OCI-LY3 (cell line): Measurements from ENCODE around the gene NAV2.
A peak's percentile ranks its signal among the peaks of the same experiment; 100 is the strongest.

Experiments
- H2AFZ ChIP-seq: fragments of 200-600, 300-600 bp; shearing (Covaris generic); 2 replicates; pipeline ENCODE4 v1.6.0; 2014; ENCODE audit warnings: antibody characterized with exemption, low read depth, low read length
- H3K27ac ChIP-seq: fragments of 200-600, 300-600 bp; sonication (generic); 2 replicates; pipeline ENCODE4 v1.5.1; 2014; ENCODE audit warnings: mild to moderate bottlenecking, low read length, moderate library complexity, mixed read lengths
- H3K27me3 ChIP-seq: fragments of 200-600, 300-600 bp; sonication (generic); 2 replicates; pipeline ENCODE4 v1.6.1; 2014; ENCODE audit warnings: low read depth, low read length, mixed read lengths
- H3K36me3 ChIP-seq: fragments of 200-600, 300-600 bp; sonication (generic); replicated peaks from 2 replicates; pipeline ENCODE3; 2014; ENCODE audit warnings: low read depth, low read length, mixed read lengths
- H3K4me1 ChIP-seq: fragments of 300-600, 200-600 bp; sonication (generic); 2 replicates; pipeline ENCODE4 v1.6.1; 2014; ENCODE audit warnings: low read length, mixed read lengths
- H3K4me2 ChIP-seq: fragments of 200-600, 300-600 bp; sonication (generic); 2 replicates; pipeline ENCODE4 v1.6.1; 2014; ENCODE audit warnings: low read length, mixed read lengths
- H3K4me3 ChIP-seq: fragments of 300-600, 200-600 bp; sonication (generic); 2 replicates; pipeline ENCODE4 v1.5.1; 2014; ENCODE audit warnings: antibody characterized with exemption, mild to moderate bottlenecking, low read length, moderate library complexity
- H3K79me2 ChIP-seq: fragments of 300-600, 200-600 bp; shearing (Covaris generic); 2 replicates; pipeline ENCODE4 v1.6.1; 2014; ENCODE audit warnings: mild to moderate bottlenecking, low read length, mixed read lengths
- H3K9ac ChIP-seq: fragments of 300-600, 200-600 bp; shearing (Covaris generic); 2 replicates; pipeline ENCODE4 v1.6.0; 2014; ENCODE audit warnings: mild to moderate bottlenecking, low read length, moderate library complexity
- H3K9me3 ChIP-seq: fragments of 200-600, 300-600 bp; shearing (Covaris generic); 2 replicates; pipeline ENCODE4 v1.6.1; 2014; ENCODE audit warnings: low read length, mixed read lengths; ENCODE audit not compliant: insufficient read depth
- H4K20me1 ChIP-seq: fragments of 200-600, 300-600 bp; sonication (generic); 2 replicates; pipeline ENCODE4 v1.6.1; 2016; ENCODE audit warnings: low read length, mixed read lengths; ENCODE audit not compliant: insufficient read depth
- CTCF ChIP-seq: fragments of 200-600, 300-600 bp; sonication (generic); IDR thresholded peaks from 2 replicates; pipeline ENCODE4 v1.5.1; 2014; ENCODE audit warnings: antibody characterized with exemption, low read length, low read depth
- EZH2phosphoT487 ChIP-seq: fragments of 200-600 bp; shearing (Covaris generic); IDR thresholded peaks from 2 replicates; pipeline ENCODE4 v1.6.1; 2018; ENCODE audit warnings: antibody characterized with exemption, mixed run types, low read depth

NAV2 gene

GRCh38 chr11:20060647-20061205 is 348.1 kb downstream of the NAV2 start:
- Histone ChIP-seq H3K4me3 (no peak overlapping the region), H3K27ac (no peak overlapping the region), H3K27me3 (peaks cover 34% of the 10 kb centered on the region), H3K4me2 (no peak overlapping the region), H2AFZ (no peak overlapping the region), H3K9ac (no peak overlapping the region), H3K4me1 (peaks cover 22% of the 10 kb centered on the region), H3K79me2 (no peaks in the 10 kb centered on the region), H4K20me1 (no peaks in the 10 kb centered on the region), H3K9me3 (no peaks in the 10 kb centered on the region), H3K36me3 (no peaks in the 10 kb centered on the region)
- TF ChIP-seq CTCF (no peak), EZH2phosphoT487 (no peak)

- H2AFZ ChIP-seq, result no peak overlapping the region
- H3K9ac ChIP-seq, result no peak overlapping the region
- TF ChIP-seq EZH2phosphoT487, result no peak
- TF ChIP-seq CTCF, result no peak
- no peak overlapping the region for H3K4me2 ChIP-seq
- peaks cover 28% of the 10 kb centered on the region for H3K27me3 ChIP-seq
- no peaks in the 10 kb centered on the region for H3K36me3 ChIP-seq
- no peaks in the 10 kb centered on the region for H3K9me3 ChIP-seq
- H3K4me1 ChIP-seq, result peaks cover 22% of the 10 kb centered on the region
- no peaks in the 10 kb centered on the region for H4K20me1 ChIP-seq
- no peaks in the 10 kb centered on the region for H3K79me2 ChIP-seq
- H3K4me3 ChIP-seq, result no peak overlapping the region
- H3K27ac ChIP-seq, result no peak overlapping the region
Observed at GRCh38 chr11:20061776-20062175, 349.1 kb downstream of the NAV2 start.

GRCh38 chr11:20064961-20065405 is 352.3 kb downstream of the NAV2 start:
- H3K4me1 ChIP-seq, result peaks cover 26% of the 10 kb centered on the region
- no peak overlapping the region for H3K27ac ChIP-seq
- H3K36me3 ChIP-seq, result no peaks in the 10 kb centered on the region

GRCh38 chr11:20065406-20065805 is 352.8 kb downstream of the NAV2 start:
- TF ChIP-seq CTCF, result no peak
- no peak for TF ChIP-seq EZH2phosphoT487

More at GRCh38 chr11:20064961-20065405, 352.3 kb downstream of the NAV2 start:
- Histone ChIP-seq H3K79me2 (no peaks in the 10 kb centered on the region), H3K9me3 (no peaks in the 10 kb centered on the region), H3K4me2 (peak overlapping the region; percentile 51), H3K27me3 (peaks cover 31% of the 10 kb centered on the region), H3K4me3 (no peak overlapping the region), H2AFZ (no peak overlapping the region), H4K20me1 (no peaks in the 10 kb centered on the region), H3K9ac (no peak overlapping the region)
- TF ChIP-seq EZH2phosphoT487, result no peak
- TF ChIP-seq CTCF, result no peak

More at GRCh38 chr11:20065406-20065805, 352.8 kb downstream of the NAV2 start:
- Histone ChIP-seq H3K9ac (no peak overlapping the region), H3K4me2 (no peak overlapping the region), H4K20me1 (no peaks in the 10 kb centered on the region), H3K27me3 (peaks cover 33% of the 10 kb centered on the region), H3K79me2 (no peaks in the 10 kb centered on the region), H3K27ac (no peak overlapping the region), H3K36me3 (no peaks in the 10 kb centered on the region), H3K9me3 (no peaks in the 10 kb centered on the region), H2AFZ (no peak overlapping the region), H3K4me3 (no peak overlapping the region), H3K4me1 (peaks cover 26% of the 10 kb centered on the region)
